Measurements from ENCODE around the gene RABGGTA. TPM values are rescaled to one million over a fixed set of nuclear protein-coding genes. Genes with fewer than 3 reads are reported as not detected.

Gene RABGGTA, protein sequence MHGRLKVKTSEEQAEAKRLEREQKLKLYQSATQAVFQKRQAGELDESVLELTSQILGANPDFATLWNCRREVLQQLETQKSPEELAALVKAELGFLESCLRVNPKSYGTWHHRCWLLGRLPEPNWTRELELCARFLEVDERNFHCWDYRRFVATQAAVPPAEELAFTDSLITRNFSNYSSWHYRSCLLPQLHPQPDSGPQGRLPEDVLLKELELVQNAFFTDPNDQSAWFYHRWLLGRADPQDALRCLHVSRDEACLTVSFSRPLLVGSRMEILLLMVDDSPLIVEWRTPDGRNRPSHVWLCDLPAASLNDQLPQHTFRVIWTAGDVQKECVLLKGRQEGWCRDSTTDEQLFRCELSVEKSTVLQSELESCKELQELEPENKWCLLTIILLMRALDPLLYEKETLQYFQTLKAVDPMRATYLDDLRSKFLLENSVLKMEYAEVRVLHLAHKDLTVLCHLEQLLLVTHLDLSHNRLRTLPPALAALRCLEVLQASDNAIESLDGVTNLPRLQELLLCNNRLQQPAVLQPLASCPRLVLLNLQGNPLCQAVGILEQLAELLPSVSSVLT
- polyA plus RNA-seq (2013, experiment 1 of 2), result 14.1 TPM
- 18.1 TPM for polyA plus RNA-seq (2013, experiment 2 of 2)

DNA sequence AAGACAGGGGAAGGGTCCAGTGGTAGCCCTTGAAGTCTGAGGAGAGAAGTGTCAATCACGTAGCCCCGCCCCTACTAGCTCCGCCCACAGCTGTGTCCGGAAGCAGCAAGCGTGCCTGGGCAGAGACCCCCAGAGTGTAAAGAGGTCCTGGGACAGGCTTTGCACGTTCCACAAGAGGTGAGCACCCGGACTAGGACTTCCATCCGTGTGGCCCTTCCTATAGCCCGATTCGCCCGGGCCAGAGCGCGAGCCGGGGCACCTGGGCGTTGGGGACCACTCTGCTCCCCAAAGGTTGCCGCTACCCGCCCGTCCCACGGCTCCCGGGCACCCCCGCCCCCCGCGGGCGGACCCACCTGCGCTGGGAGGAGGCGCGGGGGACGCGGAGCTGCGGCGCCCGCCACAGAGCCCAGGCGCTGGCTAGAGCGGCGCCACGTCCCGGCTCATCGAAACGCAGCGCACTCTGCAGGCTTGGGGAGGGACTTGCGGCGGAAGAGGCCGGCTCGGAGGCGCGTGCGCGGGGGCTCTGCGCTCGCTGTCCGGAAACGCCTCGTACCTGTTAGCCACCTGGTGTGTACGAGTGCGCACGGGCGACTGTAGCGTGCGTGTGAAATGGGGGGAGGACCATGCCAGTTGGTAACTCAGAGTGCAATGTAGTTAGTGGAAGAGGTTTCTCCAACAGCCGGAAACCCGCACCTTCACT is at the start of gene RABGGTA:
Gene RABGGTA (minus strand): TSS at position 464 of the 700 bp plus-strand sequence. CDS start 482 bp downstream, outside the sequence.
- peak within 1 kb of the TSS; percentile 94 for H3K9ac ChIP-seq (ENCODE audit: low read depth, low read length)
- H3K4me3 ChIP-seq (ENCODE audit: low read length), result peak within 1 kb of the TSS; percentile 77
- H3K4me1 ChIP-seq (ENCODE audit: insufficient read depth, low read length), result no peaks in the 10 kb centered on the region
- H3K9me3 ChIP-seq (ENCODE audit: insufficient read depth, low read depth, low read length), result no peaks in the 10 kb centered on the region
- H3K36me3 ChIP-seq (ENCODE audit: insufficient read depth, low read length), result peaks cover 11% of the 10 kb centered on the region; the same call in 1 of the 2 replicates
- 1% methylated on average over 61 of the region's 61 CpGs for WGBS
- no peaks in the 10 kb centered on the region for H3K27me3 ChIP-seq (ENCODE audit: insufficient read depth, low read length)
- H3K27ac ChIP-seq (ENCODE audit: low read depth, low read length), result peak within 1 kb of the TSS; percentile 94

DNA sequence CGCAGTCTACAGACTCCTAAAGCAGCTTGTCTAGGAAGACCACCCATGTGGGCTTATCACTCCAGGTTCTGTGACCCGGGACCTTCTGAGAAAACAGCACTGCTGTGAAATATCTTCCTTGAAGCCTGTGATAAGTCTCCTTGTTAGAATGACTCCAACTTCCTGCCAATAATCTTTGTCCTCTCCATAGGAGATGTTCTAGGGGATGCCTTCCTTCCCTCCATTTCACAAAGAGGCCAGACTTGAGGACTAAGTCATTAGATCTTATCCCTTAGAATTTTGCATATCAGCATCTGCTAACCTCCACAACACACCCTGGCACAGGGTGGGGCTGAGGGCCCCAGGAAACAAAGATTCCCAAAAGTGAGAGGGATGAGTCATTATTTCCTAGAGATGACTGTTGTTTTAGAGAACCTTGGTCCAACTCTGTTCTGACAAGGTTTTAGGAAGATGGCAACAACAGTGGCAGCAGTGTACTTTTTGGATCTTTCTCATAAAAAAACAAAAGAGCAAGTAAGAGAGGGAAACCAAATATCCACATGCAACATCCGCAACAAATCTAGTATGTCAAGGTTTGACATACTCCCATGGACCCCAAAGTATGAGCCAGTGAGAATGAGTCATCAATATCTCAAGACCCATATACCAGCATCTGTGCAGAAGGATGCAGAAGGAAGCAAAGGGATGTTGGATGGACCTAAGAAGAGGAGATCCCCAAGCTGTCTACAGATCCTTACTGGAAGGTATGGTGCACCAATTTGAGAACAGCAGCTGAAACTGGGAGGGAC is 45.9 kb upstream of the RABGGTA start:
- WGBS, result 86% methylated on average over 3 of the region's 3 CpGs
- Histone ChIP-seq H3K4me1 (ENCODE audit: insufficient read depth, low read length) (no peaks in the 10 kb centered on the region), H3K9me3 (ENCODE audit: insufficient read depth, low read depth, low read length) (no peaks in the 10 kb centered on the region), H3K4me3 (ENCODE audit: low read length) (no peak overlapping the region), H3K27ac (ENCODE audit: low read depth, low read length) (no peak overlapping the region), H3K9ac (ENCODE audit: low read depth, low read length) (no peak overlapping the region), H3K27me3 (ENCODE audit: insufficient read depth, low read length) (peaks cover 35% of the 10 kb centered on the region), H3K36me3 (ENCODE audit: insufficient read depth, low read length) (0 out of 2 replicates have a peak, but pooled peaks cover under 1% of the 10 kb centered on the region)

DNA sequence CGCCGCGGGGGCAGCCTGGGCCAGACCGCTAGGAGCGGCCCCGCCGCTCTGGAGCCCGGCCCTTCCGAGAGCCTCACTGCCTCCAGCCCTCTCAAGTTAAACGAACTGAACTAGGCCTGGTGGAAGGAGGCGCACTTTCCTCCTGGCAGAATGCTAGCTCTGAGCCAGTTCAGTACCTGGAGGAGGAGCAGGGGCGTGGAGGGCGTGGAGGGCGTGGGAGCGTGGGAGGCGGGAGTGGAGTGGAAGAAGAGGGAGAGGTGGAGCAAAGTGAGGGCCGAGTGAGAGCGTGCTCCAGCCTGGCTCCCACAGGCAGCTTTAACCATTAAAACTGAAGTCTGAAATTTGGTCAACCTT is 45.2 kb upstream of the RABGGTA start:
- Histone ChIP-seq H3K9me3 (ENCODE audit: insufficient read depth, low read depth, low read length) (no peaks in the 10 kb centered on the region), H3K4me1 (ENCODE audit: insufficient read depth, low read length) (no peaks in the 10 kb centered on the region), H3K9ac (ENCODE audit: low read depth, low read length) (no peak overlapping the region), H3K27ac (ENCODE audit: low read depth, low read length) (no peak overlapping the region), H3K27me3 (ENCODE audit: insufficient read depth, low read length) (peaks cover 35% of the 10 kb centered on the region), H3K36me3 (ENCODE audit: insufficient read depth, low read length) (peaks cover 8% of the 10 kb centered on the region; the same call in 1 of the 2 replicates), H3K4me3 (ENCODE audit: low read length) (no peak overlapping the region)
- WGBS, result 94% methylated on average over 18 of the region's 18 CpGs

DNA sequence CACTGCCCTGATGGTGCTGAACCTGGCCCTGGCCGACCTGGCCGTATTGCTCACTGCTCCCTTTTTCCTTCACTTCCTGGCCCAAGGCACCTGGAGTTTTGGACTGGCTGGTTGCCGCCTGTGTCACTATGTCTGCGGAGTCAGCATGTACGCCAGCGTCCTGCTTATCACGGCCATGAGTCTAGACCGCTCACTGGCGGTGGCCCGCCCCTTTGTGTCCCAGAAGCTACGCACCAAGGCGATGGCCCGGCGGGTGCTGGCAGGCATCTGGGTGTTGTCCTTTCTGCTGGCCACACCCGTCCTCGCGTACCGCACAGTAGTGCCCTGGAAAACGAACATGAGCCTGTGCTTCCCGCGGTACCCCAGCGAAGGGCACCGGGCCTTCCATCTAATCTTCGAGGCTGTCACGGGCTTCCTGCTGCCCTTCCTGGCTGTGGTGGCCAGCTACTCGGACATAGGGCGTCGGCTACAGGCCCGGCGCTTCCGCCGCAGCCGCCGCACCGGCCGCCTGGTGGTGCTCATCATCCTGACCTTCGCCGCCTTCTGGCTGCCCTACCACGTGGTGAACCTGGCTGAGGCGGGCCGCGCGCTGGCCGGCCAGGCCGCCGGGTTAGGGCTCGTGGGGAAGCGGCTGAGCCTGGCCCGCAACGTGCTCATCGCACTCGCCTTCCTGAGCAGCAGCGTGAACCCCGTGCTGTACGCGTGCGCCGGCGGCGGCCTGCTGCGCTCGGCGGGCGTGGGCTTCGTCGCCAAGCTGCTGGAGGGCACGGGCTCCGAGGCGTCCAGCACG is 44.6 kb upstream of the RABGGTA start:
- H3K4me1 ChIP-seq (ENCODE audit: insufficient read depth, low read length), result no peaks in the 10 kb centered on the region
- 95% methylated on average over 70 of the region's 70 CpGs for WGBS
- no peak overlapping the region for H3K9ac ChIP-seq (ENCODE audit: low read depth, low read length)
- H3K4me3 ChIP-seq (ENCODE audit: low read length), result no peak overlapping the region
- peaks cover 35% of the 10 kb centered on the region for H3K27me3 ChIP-seq (ENCODE audit: insufficient read depth, low read length)
- H3K27ac ChIP-seq (ENCODE audit: low read depth, low read length), result no peak overlapping the region
- H3K36me3 ChIP-seq (ENCODE audit: insufficient read depth, low read length), result peaks cover 9% of the 10 kb centered on the region; the same call in 1 of the 2 replicates
- H3K9me3 ChIP-seq (ENCODE audit: insufficient read depth, low read depth, low read length), result no peaks in the 10 kb centered on the region

DNA sequence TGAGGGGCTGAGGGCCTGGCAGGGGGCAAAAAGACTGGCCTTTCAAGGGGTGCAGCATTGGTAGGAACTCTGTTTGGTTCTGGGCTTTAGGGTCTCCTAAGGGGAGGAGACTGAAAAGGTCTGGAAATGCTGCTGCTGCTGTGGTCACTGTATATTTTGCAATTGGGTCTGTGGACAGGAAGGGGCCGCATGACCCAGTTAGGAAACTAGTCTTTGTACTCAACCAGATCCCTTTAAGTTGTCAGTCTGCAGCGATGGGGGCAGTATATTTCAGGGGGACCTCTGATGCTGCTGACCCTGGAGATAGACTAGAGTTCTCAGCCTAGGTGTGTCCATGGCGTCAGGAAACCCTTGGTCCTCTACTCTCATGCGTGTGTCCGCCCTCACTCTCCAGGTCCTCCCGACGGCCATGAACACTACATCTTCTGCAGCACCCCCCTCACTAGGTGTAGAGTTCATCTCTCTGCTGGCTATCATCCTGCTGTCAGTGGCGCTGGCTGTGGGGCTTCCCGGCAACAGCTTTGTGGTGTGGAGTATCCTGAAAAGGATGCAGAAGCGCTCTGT is 43.9 kb upstream of the RABGGTA start:
- Histone ChIP-seq H3K4me1 (ENCODE audit: insufficient read depth, low read length) (no peaks in the 10 kb centered on the region), H3K9me3 (ENCODE audit: insufficient read depth, low read depth, low read length) (no peaks in the 10 kb centered on the region), H3K36me3 (ENCODE audit: insufficient read depth, low read length) (peaks cover 11% of the 10 kb centered on the region), H3K27me3 (ENCODE audit: insufficient read depth, low read length) (peaks cover 30% of the 10 kb centered on the region), H3K4me3 (ENCODE audit: low read length) (no peak overlapping the region), H3K27ac (ENCODE audit: low read depth, low read length) (no peak overlapping the region), H3K9ac (ENCODE audit: low read depth, low read length) (no peak overlapping the region)
- 91% methylated on average over 10 of the region's 10 CpGs for WGBS

DNA sequence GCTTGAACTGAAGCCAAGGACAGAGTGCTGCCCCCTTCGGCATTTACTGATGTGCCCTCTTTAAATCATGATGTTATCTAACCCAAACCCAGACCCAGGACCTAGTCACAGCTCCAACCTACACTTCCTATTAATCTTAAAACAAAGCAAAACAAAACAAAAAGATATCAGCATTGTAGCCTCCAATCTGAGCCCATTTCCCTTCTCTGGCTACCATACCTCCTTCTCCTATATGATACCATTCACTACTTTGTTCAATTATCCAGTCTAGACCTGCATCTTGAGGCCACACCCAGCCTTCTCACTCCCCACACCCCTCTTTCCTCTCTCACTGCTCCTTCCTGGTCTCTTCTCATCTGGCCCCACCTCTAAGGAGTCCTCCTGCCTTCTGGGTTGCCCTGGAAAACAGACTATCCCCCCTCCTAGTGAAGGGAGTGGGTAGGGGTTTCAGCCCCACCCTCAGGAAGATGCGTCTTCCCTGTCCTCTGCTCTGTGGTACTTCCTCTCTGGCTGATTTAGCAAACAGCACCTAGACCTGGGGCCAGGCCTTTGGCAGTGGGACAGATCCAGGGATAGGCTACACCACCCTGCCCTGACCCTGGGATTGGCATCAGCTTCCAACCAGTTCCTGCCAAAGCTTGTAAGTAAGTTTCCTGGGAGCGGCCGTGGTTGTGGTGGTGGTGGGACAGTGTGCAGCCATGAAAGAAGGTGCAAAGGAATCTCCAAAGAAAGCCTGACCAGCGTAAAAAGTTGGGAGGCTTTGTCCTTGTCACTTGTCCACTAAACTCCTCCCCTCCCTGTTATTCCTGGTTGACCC is 43.2 kb upstream of the RABGGTA start:
- no peak overlapping the region for H3K9ac ChIP-seq (ENCODE audit: low read depth, low read length)
- H3K4me3 ChIP-seq (ENCODE audit: low read length), result no peak overlapping the region
- no peak overlapping the region for H3K27ac ChIP-seq (ENCODE audit: low read depth, low read length)
- H3K9me3 ChIP-seq (ENCODE audit: insufficient read depth, low read depth, low read length), result no peaks in the 10 kb centered on the region
- H3K36me3 ChIP-seq (ENCODE audit: insufficient read depth, low read length), result peaks cover 17% of the 10 kb centered on the region
- H3K27me3 ChIP-seq (ENCODE audit: insufficient read depth, low read length), result peaks cover 22% of the 10 kb centered on the region
- H3K4me1 ChIP-seq (ENCODE audit: insufficient read depth, low read length), result no peaks in the 10 kb centered on the region
- 93% methylated on average over 5 of the region's 5 CpGs for WGBS

DNA sequence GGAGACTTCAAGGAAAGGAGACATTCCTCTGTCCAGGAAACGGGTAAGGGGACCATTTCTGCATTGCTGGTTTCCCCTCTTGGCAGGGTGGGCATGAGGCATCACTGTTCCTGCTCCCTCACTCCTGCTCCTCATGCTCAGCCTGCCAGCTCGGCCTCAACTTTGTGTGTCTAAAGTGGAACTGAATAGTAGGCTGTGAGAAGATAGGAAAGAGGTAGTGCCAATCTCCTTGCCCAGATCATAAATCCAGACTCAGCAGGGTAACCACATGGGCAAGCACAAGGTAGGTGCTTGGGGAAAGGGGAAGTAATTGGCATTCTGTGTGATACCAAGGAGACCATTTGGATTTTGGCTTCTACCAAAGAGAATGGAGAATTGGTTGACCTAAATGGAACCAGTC is 42.5 kb upstream of the RABGGTA start:
- no peaks in the 10 kb centered on the region for H3K9me3 ChIP-seq (ENCODE audit: insufficient read depth, low read depth, low read length)
- H3K4me3 ChIP-seq (ENCODE audit: low read length), result no peak overlapping the region
- H3K4me1 ChIP-seq (ENCODE audit: insufficient read depth, low read length), result no peaks in the 10 kb centered on the region
- 91% methylated on average over 2 of the region's 2 CpGs for WGBS
- peaks cover 16% of the 10 kb centered on the region for H3K27me3 ChIP-seq (ENCODE audit: insufficient read depth, low read length)
- H3K27ac ChIP-seq (ENCODE audit: low read depth, low read length), result no peak overlapping the region
- H3K36me3 ChIP-seq (ENCODE audit: insufficient read depth, low read length), result peaks cover 17% of the 10 kb centered on the region
- H3K9ac ChIP-seq (ENCODE audit: low read depth, low read length), result no peak overlapping the region

DNA sequence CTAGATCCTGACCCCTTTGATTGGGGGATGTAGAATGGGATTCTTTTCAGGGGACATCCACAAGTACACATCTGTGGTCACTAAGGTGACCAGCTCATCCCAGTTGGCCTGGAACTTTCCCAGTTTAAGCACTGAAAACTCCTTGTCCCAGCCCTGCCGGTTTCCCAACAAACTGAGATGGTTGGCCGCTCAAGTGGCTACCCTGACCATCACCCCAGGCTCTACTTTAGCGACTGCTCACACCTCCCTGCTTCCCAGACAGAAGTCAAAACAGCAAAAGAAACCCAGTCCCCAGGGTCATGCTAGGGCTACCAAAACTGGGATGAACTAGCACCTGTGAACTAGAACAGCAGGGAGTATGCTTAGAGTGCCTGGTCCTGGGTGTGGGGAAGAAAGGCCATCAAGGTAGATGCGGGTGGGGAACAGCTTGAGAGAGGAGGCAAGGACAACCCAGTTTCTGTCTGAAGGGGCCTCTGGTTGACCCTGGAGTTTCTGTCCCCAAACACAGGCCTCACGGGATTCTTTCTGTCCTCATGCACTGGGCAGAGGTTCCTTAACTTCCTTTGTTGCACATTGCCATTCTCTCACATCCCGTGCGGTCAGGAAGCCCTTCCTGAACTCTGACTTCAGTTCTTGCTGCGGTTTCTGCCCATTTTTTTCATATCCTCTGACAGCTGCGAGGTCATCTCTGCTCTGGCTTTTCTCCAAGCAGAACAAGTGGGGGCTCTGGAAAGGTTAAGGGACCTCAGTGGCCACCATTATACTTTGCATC is 41.5 kb upstream of the RABGGTA start:
- Histone ChIP-seq H3K27ac (ENCODE audit: low read depth, low read length) (no peak overlapping the region), H3K9ac (ENCODE audit: low read depth, low read length) (no peak overlapping the region), H3K36me3 (ENCODE audit: insufficient read depth, low read length) (peaks cover 17% of the 10 kb centered on the region), H3K27me3 (ENCODE audit: insufficient read depth, low read length) (peaks cover 7% of the 10 kb centered on the region; the same call in 1 of the 2 replicates), H3K9me3 (ENCODE audit: insufficient read depth, low read depth, low read length) (no peaks in the 10 kb centered on the region), H3K4me3 (ENCODE audit: low read length) (no peak overlapping the region), H3K4me1 (ENCODE audit: insufficient read depth, low read length) (no peaks in the 10 kb centered on the region)
- WGBS, result 92% methylated on average over 9 of the region's 9 CpGs
